GM23338 (cell line): ENCODE data around the gene TTLL9.

Experiments used
- CREB1 ChIP-seq: fragments of 250-450 bp; sonication (Bioruptor Pico); IDR thresholded peaks from 2 replicates; pipeline ENCODE4 v1.5.0; 2020; ENCODE audit warnings: low read depth, mild to moderate bottlenecking, moderate library complexity
- CTCF ChIP-seq, 2 experiments: fragments of 200-600 bp in 1 of 2; sonication (generic) in 1 of 2; conservative IDR thresholded peaks; 2 replicates each; pipeline versions ENCODE4 v1.5.1 to v1.6.1; 2016 to 2017; ENCODE audit warnings: antibody characterized with exemption in 2 of 2, low read depth in 2 of 2, mild to moderate bottlenecking in 2 of 2, moderate library complexity in 1 of 2
- EZH2 ChIP-seq: fragments of 200-600 bp; sonication (generic); IDR thresholded peaks from one replicate; pipeline ENCODE4 v1.8.0; 2017; ENCODE audit warnings: antibody characterized with exemption, mild to moderate bottlenecking, low read depth; ENCODE audit not compliant: unreplicated experiment
- EZH2phosphoT487 ChIP-seq: fragments of 200-600 bp; sonication (generic); IDR thresholded peaks from one replicate; pipeline ENCODE4 v1.8.1; 2018; ENCODE audit warnings: antibody characterized with exemption; ENCODE audit not compliant: unreplicated experiment
- JUNB ChIP-seq: IDR thresholded peaks from one replicate; pipeline ENCODE4 v1.6.1; 2016; ENCODE audit warnings: antibody characterized with exemption; ENCODE audit not compliant: unreplicated experiment
- NANOG ChIP-seq: IDR thresholded peaks from 2 replicates; pipeline ENCODE4 v1.6.1; 2016; ENCODE audit warnings: antibody characterized with exemption, borderline replicate concordance
- POLR2AphosphoS5 ChIP-seq: IDR thresholded peaks from 2 replicates; pipeline ENCODE4 v1.6.1; 2016; ENCODE audit warnings: antibody characterized with exemption, low read depth
- REST ChIP-seq: IDR thresholded peaks from one replicate; pipeline ENCODE4 v1.6.1; 2018; ENCODE audit warnings: antibody characterized with exemption; ENCODE audit not compliant: unreplicated experiment
- STAT1 ChIP-seq: IDR thresholded peaks from one replicate; pipeline ENCODE4 v1.6.1; 2016; ENCODE audit warnings: antibody characterized with exemption; ENCODE audit not compliant: unreplicated experiment
- ZNF114 ChIP-seq: fragments of 250-450 bp; sonication (Bioruptor Pico); IDR thresholded peaks from 2 replicates; pipeline ENCODE4 v1.5.0; 2020; ENCODE audit warnings: mild to moderate bottlenecking, moderate library complexity
- ZNF331 ChIP-seq: fragments of 250-450 bp; sonication (Bioruptor Pico); IDR thresholded peaks from 2 replicates; pipeline ENCODE4 v1.5.0; 2020; ENCODE audit warnings: low read depth, mild to moderate bottlenecking, moderate library complexity
- ZNF462 ChIP-seq: fragments of 250-450 bp; sonication (Bioruptor Pico); IDR thresholded peaks from 2 replicates; pipeline ENCODE4 v1.5.0; 2020; ENCODE audit warnings: mild to moderate bottlenecking, moderate library complexity
- TF ChIP-seq, protein P1 (sequence below): IDR thresholded peaks from 2 replicates; pipeline ENCODE4 v1.6.1; 2016; ENCODE audit warnings: antibody characterized with exemption

- TF ChIP-seq CTCF (conservative IDR thresholded peaks at IDR 0.05; ENCODE audit: low read depth in 2 of 2) (no peak), EZH2phosphoT487 (no peak), EZH2 (no peak), REST (no peak), POLR2AphosphoS5 (no peak), STAT1 (no peak), ZNF331 (CRISPR knock-in tag) (no peak), JUNB (no peak), ZNF114 (CRISPR knock-in tag) (no peak), NANOG (no peak), CREB1 (CRISPR knock-in tag) (no peak), ZNF462 (CRISPR knock-in tag) (no peak)
- TF ChIP-seq, protein P1, sequence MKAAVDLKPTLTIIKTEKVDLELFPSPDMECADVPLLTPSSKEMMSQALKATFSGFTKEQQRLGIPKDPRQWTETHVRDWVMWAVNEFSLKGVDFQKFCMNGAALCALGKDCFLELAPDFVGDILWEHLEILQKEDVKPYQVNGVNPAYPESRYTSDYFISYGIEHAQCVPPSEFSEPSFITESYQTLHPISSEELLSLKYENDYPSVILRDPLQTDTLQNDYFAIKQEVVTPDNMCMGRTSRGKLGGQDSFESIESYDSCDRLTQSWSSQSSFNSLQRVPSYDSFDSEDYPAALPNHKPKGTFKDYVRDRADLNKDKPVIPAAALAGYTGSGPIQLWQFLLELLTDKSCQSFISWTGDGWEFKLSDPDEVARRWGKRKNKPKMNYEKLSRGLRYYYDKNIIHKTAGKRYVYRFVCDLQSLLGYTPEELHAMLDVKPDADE, result no peak
Observed at GRCh38 chr20:31927627-31928159, 57.3 kb downstream of the TTLL9 start.
